Fibroblast of the aortic adventitia (primary cell): ENCODE measurements around the gene INPP5D. TPM values are rescaled to one million over a fixed set of nuclear protein-coding genes. Genes with fewer than 3 reads are reported as not detected.
"Not testable (repeated sequence)": the region's sequence is repeated elsewhere in the genome, so short reads cannot be mapped to it uniquely, and the experiment has no call there.

Experiments used
- DNase-seq: peaks from one replicate; pipeline ENCODE4 v3.0.0-alpha.2; 2010; ENCODE audit warnings: low read depth
- H3K4me3 ChIP-seq: 2 replicates; pipeline ENCODE4 v1.5.1; 2011; ENCODE audit warnings: low read depth, mild to moderate bottlenecking, control low read depth, low read length, moderate library complexity
- total RNA-seq: library from RNA; depleted of rRNA; stranded (reverse); fragments of >200 nt; gene quantifications from 2 replicates; pipeline ENCODE4 v1.2.3, GENCODE V29; 2012; ENCODE audit warnings: low replicate concordance
- TF ChIP-seq, protein P1 (sequence below): IDR thresholded peaks from 2 replicates; pipeline ENCODE4 v1.5.1; 2011; ENCODE audit warnings: mild to moderate bottlenecking, low read length, control low read depth, inconsistent platforms; ENCODE audit not compliant: insufficient read depth

INPP5D gene
- total RNA-seq, 1 donor, result 0.54 TPM

GRCh38 chr2:233013650-233014049 lies 46.5 kb upstream of the INPP5D start:
- H3K4me3 ChIP-seq, result no peak overlapping the region
- DNase-seq, result no peak
- TF ChIP-seq, protein P1, sequence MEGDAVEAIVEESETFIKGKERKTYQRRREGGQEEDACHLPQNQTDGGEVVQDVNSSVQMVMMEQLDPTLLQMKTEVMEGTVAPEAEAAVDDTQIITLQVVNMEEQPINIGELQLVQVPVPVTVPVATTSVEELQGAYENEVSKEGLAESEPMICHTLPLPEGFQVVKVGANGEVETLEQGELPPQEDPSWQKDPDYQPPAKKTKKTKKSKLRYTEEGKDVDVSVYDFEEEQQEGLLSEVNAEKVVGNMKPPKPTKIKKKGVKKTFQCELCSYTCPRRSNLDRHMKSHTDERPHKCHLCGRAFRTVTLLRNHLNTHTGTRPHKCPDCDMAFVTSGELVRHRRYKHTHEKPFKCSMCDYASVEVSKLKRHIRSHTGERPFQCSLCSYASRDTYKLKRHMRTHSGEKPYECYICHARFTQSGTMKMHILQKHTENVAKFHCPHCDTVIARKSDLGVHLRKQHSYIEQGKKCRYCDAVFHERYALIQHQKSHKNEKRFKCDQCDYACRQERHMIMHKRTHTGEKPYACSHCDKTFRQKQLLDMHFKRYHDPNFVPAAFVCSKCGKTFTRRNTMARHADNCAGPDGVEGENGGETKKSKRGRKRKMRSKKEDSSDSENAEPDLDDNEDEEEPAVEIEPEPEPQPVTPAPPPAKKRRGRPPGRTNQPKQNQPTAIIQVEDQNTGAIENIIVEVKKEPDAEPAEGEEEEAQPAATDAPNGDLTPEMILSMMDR, result no peak

- TF ChIP-seq, protein P1, result no peak
- DNase-seq, result no peak
- no peak overlapping the region for H3K4me3 ChIP-seq
These were observed 45.0 kb upstream of the INPP5D start for GRCh38 chr2:233015019-233015645.

GRCh38 chr2:233017947-233018346 lies 42.2 kb upstream of the INPP5D start:
- no peak for DNase-seq
- TF ChIP-seq, protein P1, result no peak
- H3K4me3 ChIP-seq, result no peak overlapping the region

DNA sequence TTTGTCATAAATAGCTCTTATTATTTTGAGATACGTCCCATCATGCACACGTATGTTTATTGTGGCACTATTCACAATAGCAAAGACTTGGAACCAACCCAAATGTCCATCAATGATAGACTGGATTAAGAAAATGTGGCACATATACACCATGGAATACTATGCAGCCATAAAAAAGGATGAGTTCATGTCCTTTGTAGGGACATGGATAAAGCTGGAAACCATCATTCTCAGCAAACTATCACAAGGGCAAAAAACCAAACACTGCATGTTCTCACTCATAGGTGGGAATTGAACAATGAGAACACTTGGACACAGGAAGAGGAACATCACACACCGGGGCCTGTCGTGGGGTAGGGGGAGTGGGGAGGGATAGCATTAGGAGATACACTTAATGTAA lies 40.5 kb upstream of the INPP5D start:
- H3K4me3 ChIP-seq, DNase-seq: not testable (repeated sequence)

GRCh38 chr2:233020454-233020853 lies 39.7 kb upstream of the INPP5D start:
- no peak for DNase-seq
- TF ChIP-seq, protein P1, result no peak
- no peak overlapping the region for H3K4me3 ChIP-seq

- TF ChIP-seq, protein P1, result no peak
- no peak overlapping the region for H3K4me3 ChIP-seq
- DNase-seq, result peak; percentile 32
These were observed 38.4 kb upstream of the INPP5D start for GRCh38 chr2:233021771-233022170.

DNA sequence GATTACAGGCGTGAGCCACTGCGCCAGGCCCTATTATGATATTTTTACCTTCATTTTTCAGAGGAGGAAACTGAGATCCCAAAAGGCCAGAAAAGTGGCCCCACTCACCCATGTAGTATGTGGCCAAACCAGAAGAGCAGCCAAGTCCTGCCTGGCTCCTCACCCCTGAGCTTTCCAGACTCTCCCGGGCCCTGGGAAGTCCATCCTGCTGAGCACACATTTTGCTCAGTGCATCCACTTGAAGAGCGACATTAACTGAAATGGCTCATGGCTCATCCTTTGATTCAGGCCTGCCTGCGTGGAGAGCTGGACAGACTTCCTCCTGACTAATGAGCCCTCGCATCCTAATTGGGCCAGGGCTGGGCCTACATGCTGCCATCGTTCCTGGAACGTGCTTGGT lies 37.6 kb upstream of the INPP5D start:
- H3K4me3 ChIP-seq, result no peak overlapping the region
- TF ChIP-seq, protein P1, result no peak
- DNase-seq, result no peak
